Testis (tissue), 3 donors: ENCODE measurements around the gene CAVIN1. TPM values are rescaled to one million over a fixed set of nuclear protein-coding genes. Genes with fewer than 3 reads are reported as not detected.
"Not testable (repeated sequence)": the region's sequence is repeated elsewhere in the genome, so short reads cannot be mapped to it uniquely, and the experiment has no call there.

Experiments used
- DNase-seq: peaks from one replicate; pipeline ENCODE4 v3.0.0-alpha.2; 2019
- H3K27ac ChIP-seq, 2 donors: fragments of 200-600 bp; sonication (generic); one replicate each; pipeline ENCODE4 v1.5.1; 2019
- H3K27me3 ChIP-seq: fragments of 200-600 bp; sonication (generic); one replicate; pipeline ENCODE4 v1.5.1; 2019
- H3K36me3 ChIP-seq: fragments of 200-600 bp; sonication (generic); one replicate; pipeline ENCODE4 v1.5.1; 2017; ENCODE audit warnings: low read depth; ENCODE audit errors: missing control alignments
- H3K4me1 ChIP-seq: fragments of 200-600 bp; sonication (generic); one replicate; pipeline ENCODE4 v1.5.1; 2019
- H3K4me3 ChIP-seq, 2 donors: fragments of 200-600 bp; sonication (generic); one replicate each; pipeline ENCODE4 v1.5.1; 2017 to 2019
- H3K9me3 ChIP-seq: fragments of 200-600 bp; sonication (generic); one replicate; pipeline ENCODE4 v1.5.1; 2017
- POLR2A ChIP-seq: fragments of 450-650 bp; IDR thresholded peaks from one replicate; pipeline ENCODE4 v1.6.1; 2017; ENCODE audit warnings: antibody characterized with exemption, mild to moderate bottlenecking, moderate library complexity
- WGBS, 2 donors: methylation state at CpG; one replicate each; pipeline ENCODE4 v1.1.5; 2018; 5-methylcytosine and 5-hydroxymethylcytosine counted together
- intact Hi-C: fragments of 100-400 bp; cut with DNase I; formaldehyde crosslinking; loops from one replicate; pipeline ENCODE4 v1.15.1; 2023; ENCODE audit warnings: low total_unique reads
- polyA plus RNA-seq: library from polyadenylated mRNA; stranded (reverse); fragments of 350-450 nt; fragmentation: Illumina TruSeq; extraction: RNeasy Lipid Tissue Mini Kit (QIAGEN cat#74804); gene quantifications from one replicate; pipeline ENCODE4 v1.2.3, GENCODE V29; 2014; ENCODE audit warnings: low read depth, low replicate concordance; ENCODE audit not compliant: insufficient read depth
- total RNA-seq, 2 donors: library from RNA; depleted of rRNA; stranded (reverse); fragments of >200 nt; gene quantifications; one replicate each; pipeline ENCODE4 v1.2.3, GENCODE V29; 2016
- TF ChIP-seq, protein P1 (sequence below), 3 experiments: fragments of 450-650 bp in 2 of 3; fragments of 200-600 bp in 1 of 3; sonication (generic) in 1 of 3; IDR thresholded peaks; one replicate each; pipeline ENCODE4 v1.5.1; 2016 to 2019; ENCODE audit warnings: antibody characterized with exemption in 3 of 3, mild to moderate bottlenecking in 2 of 3, moderate library complexity in 1 of 3

Gene CAVIN1
- total and polyA plus RNA-seq, 3 donors from 2014 or later: 49.4 to 106 (median 68.4) TPM

DNA sequence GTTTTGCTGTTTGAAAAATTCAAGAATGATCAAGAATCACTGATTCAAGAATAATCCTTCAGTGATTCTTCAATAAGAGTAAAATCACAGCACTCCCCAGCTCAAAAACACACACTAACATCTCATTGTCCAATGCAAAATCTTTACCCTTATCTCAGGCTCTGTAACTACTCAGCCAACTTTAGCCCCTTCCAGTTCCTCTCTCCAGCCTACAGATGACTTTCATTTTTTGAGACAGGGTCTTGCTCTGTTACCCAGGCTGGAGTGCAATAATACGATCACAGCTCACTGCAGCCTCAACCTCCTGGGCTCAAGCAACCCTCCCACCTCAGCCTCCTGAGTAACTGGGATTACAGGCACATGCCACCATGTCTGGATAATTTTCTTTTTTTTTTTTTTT, 59.8 kb downstream of the CAVIN1 start:
- H3K4me1 ChIP-seq: peaks cover 20% of the 10 kb centered on the region
- intact Hi-C loops: no loop called here
- no peaks in the 10 kb centered on the region for H3K36me3 ChIP-seq
- 89 to 100% methylated on average over 1 of the region's 1 CpG for WGBS, 2 donors
- DNase-seq: no peak
- TF ChIP-seq, protein P1, sequence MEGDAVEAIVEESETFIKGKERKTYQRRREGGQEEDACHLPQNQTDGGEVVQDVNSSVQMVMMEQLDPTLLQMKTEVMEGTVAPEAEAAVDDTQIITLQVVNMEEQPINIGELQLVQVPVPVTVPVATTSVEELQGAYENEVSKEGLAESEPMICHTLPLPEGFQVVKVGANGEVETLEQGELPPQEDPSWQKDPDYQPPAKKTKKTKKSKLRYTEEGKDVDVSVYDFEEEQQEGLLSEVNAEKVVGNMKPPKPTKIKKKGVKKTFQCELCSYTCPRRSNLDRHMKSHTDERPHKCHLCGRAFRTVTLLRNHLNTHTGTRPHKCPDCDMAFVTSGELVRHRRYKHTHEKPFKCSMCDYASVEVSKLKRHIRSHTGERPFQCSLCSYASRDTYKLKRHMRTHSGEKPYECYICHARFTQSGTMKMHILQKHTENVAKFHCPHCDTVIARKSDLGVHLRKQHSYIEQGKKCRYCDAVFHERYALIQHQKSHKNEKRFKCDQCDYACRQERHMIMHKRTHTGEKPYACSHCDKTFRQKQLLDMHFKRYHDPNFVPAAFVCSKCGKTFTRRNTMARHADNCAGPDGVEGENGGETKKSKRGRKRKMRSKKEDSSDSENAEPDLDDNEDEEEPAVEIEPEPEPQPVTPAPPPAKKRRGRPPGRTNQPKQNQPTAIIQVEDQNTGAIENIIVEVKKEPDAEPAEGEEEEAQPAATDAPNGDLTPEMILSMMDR (IDR thresholded peaks at IDR 0.05): no peak
- TF ChIP-seq POLR2A: no peak
- no peak overlapping the region for H3K27ac ChIP-seq
- H3K9me3 ChIP-seq: no peaks in the 10 kb centered on the region
- no peaks in the 10 kb centered on the region for H3K27me3 ChIP-seq
- no peak overlapping the region for H3K4me3 ChIP-seq

DNA sequence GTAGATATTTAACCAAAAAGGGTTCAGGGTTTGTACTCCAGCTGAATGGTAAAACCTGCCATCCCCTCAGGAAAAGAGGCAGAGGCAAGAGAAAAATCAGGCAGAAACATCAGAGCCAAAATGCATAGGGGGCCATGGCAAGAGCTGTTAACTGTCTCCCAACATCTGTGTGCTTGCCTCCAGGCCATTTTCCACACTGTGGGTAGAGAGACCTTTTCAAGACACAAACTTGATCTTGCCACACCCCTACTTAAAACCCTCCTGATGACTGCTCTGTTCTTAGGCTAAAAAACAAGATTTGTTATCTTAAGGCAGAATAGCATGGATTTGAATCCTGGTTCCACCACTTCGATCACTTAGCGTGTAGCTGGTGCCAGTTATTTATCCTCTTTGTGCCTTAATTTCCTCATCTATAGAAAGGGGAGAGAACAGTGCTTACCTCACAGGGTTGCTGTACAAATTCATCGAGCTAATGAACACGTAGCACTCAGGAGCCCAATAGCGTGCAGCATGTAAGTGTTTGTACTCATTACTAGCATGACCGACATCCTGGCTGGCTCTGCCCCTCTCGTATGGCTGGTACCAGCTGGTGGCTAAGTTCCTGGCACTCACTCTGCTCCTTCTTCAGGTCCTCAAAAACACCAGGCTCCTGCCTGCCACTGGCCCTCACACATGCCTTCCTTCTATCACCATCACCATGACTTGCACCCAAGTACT, 60.7 kb downstream of the CAVIN1 start:
- Histone ChIP-seq H3K4me1 (peaks cover 12% of the 10 kb centered on the region), H3K9me3 (no peaks in the 10 kb centered on the region), H3K27me3 (no peaks in the 10 kb centered on the region), H3K27ac (no peak overlapping the region), H3K36me3 (no peaks in the 10 kb centered on the region), H3K4me3 (no peak overlapping the region)
- DNase-seq: no peak
- 88 to 95% methylated on average over 7 of the region's 7 CpGs for WGBS, 2 donors
- intact Hi-C loops: no loop called here
- TF ChIP-seq, protein P1 (IDR thresholded peaks at IDR 0.05): no peak
- no peak for TF ChIP-seq POLR2A

DNA sequence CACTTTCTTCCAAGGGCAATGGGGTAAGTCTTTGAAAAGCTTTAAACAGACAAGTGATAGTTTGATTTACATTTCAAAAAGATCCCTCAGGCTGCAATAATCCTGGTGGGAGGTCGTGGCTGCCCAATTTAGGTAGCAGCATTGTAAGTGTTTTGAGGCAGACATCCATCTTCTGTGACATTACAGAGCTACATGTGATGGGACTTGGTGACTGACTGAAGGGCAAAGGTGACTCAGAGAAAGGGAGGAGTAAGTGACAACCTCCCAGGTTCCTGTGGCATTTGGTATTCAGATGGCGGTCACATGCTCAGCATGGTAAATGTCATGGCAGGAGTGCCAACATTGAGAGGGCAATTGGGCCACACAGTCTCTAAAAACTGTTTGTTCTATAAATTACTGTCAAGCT, 61.3 kb downstream of the CAVIN1 start:
- no peaks in the 10 kb centered on the region for H3K36me3 ChIP-seq
- WGBS, 2 donors: 63 to 77% methylated on average over 2 of the region's 2 CpGs
- no peak for DNase-seq
- H3K4me1 ChIP-seq: peaks cover 11% of the 10 kb centered on the region
- no peak overlapping the region for H3K27ac ChIP-seq
- H3K9me3 ChIP-seq: no peaks in the 10 kb centered on the region
- no peak for TF ChIP-seq POLR2A
- TF ChIP-seq, protein P1 (IDR thresholded peaks at IDR 0.05): no peak
- no peak overlapping the region for H3K4me3 ChIP-seq
- intact Hi-C loops: no loop called here
- H3K27me3 ChIP-seq: no peaks in the 10 kb centered on the region

DNA sequence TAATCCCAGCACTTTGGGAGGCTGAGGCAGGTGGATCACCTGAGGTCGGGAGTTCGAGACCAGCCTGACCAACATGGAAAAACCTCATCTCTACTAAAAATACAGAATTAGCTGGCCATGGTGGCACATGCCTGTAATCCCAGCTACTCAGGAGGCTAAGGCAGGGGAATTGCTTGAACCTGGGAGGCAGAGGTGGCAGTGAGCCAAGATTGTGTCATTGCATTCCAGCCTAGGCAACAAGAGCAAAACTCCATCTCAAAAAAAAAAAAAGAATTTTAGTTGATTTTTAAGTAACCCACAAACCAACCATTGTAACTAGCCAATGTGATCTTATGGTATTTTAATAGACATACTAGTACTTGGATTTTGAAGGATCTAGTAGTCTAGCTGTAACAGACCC, 62.7 kb downstream of the CAVIN1 start:
- H3K4me3 ChIP-seq, H3K9me3 ChIP-seq, intact Hi-C loops, H3K27me3 ChIP-seq, DNase-seq, H3K27ac ChIP-seq, H3K4me1 ChIP-seq, H3K36me3 ChIP-seq: not testable (repeated sequence)
- WGBS, 2 donors: 93 to 100% methylated on average over 2 of the region's 2 CpGs

DNA sequence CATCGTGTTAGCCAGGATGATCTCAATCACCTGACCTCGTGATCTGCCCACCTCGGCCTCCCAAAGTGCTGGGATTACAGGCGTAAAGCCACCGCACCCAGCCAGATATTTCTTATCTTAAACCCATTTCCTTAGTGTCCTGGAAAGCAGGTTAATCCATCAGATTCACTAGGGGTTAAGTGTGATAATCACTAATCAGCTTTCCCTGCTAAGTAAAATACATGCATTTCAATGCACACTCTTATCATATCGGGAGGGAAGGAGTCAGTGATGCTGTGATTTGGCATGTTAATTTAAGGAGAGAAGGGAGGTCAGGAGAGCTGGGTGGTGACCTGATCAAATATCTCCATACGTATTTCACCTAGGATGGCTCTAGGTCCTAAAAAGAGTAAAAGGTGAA, 63.9 kb downstream of the CAVIN1 start:
- no peak overlapping the region for H3K4me3 ChIP-seq
- H3K27me3 ChIP-seq: no peaks in the 10 kb centered on the region
- 88 to 95% methylated on average over 7 of the region's 7 CpGs for WGBS, 2 donors
- no peak overlapping the region for H3K27ac ChIP-seq
- intact Hi-C loops: no loop called here
- no peaks in the 10 kb centered on the region for H3K9me3 ChIP-seq
- peaks cover 7% of the 10 kb centered on the region for H3K4me1 ChIP-seq
- no peak for TF ChIP-seq POLR2A
- TF ChIP-seq, protein P1 (IDR thresholded peaks at IDR 0.05): no peak
- no peak for DNase-seq
- no peaks in the 10 kb centered on the region for H3K36me3 ChIP-seq
